NCI-H1694 treated with DMSO at 0.1 percent for 48 hours (cell line): Measurements from ENCODE around the gene SULT4A1.
"Not testable (repeated sequence)": the region's sequence is repeated elsewhere in the genome, so short reads cannot be mapped to it uniquely, and the experiment has no call there.

ENCODE experiments used
- DNase-seq: peaks from one replicate; lab custom pipeline; 2025; lab: John Stamatoyannopoulos, UW

SULT4A1 gene

DNA sequence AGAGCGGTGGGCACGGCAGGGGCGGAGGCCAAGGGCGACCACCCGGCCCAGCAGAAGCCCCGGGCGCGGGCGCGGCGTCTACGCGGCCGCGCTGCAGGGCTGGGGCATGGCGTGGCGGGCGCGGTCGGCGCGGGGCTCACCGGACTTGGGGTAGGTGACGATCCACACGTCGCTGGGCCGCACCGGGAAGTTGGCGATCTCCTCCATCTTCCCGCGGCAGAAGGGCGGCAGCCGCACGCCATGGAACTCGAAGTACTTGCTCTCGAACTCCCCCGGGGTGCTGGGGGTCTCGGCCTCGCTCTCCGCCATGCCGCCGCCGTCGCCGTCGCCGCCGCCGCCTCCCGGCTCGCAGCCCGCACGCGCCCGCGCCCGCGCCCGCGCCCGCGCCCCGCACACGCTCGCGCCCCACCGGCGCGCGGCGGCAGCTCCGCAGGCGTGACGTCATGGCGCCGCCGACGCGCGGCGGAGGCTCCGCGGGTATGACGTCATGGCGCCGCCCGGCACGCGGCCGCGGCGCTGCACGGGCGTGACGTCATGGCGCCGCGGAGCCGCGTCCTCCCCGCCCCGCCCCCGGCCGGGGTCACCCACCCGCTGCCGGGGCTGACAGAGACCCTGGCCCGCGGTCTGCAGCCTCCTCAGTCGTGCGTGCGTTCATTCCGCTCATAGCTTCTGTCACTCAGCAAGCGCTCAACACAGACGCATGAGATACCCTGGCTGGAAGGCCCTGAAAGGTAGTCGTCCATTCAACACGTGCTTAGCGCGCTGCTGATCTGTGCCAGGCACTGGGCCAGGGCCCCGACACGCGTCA lies at the start of gene SULT4A1:
TSS of gene SULT4A1 (minus strand) at position 440 of the 808 bp plus-strand sequence. CDS start at position 309, 131 bp downstream.
- peak; percentile 33 for DNase-seq

GRCh38 chr22:43911351-43911750 lies 49.0 kb upstream of the SULT4A1 start:
- no peak for DNase-seq

DNA sequence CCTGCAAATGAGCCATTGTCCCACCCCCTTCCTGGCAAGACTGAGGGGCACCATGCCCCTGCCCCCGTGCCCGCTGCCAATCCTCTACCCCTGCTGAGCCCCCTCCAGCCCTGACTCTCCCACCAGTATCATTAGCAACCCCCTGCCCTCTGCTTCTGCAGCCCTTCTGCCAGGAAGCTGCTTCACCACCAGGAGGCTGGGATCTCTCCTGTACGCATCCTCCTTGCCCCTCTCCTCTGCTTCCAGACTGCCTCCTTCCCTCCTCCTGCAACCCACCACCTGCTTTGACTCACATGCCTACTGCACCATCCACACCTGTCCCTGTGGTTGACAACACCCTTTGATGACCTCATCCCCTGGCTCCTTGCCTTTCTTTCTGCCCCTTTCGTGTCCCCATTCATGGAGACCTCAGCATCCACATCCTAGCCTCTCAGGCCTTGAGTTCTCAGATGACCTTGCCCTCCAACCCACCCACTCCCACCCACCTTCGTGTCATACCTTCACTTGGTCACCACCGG lies 47.9 kb upstream of the SULT4A1 start:
- no peak for DNase-seq

DNA sequence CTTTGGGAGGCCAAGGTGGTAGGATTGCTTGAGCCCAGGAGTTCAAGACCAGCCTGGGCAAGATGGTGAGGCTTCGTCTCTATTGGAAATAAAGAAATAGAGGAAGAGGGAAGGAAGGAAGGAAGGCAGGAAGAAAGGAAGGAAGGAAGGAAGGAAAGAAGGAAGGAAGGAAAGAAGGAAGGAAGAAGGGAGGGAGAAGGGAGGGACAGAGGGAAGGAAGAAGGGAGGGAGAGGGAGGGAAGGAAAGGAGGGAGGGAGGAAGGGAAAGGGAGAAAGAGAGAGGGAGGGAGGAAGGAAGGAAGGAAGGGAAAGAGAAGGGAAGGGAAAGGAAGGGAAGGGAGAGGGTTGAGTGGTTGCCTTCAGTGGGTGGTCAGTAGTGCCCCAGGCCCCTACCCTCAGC lies 47.4 kb upstream of the SULT4A1 start:
- DNase-seq, result no peak

DNA sequence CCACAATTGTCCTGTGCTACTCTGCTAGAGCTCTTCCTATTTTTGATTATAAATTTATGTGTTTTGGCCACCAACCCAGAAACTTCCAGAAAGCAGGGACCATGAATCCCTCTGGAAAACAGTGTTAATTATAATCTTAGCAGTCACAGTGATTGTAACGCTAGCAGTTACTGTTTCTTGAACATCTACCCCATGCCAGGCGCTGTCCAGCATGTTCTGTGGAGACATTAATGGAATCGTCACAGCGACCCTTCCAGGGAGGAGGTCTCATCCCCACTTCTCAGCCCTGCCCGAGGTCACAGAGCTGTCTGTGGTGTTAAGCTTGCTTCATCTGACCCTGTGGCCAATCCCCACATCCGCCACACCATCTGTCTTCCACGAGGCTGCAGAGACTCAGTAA lies 43.4 kb upstream of the SULT4A1 start:
- no peak for DNase-seq

DNA sequence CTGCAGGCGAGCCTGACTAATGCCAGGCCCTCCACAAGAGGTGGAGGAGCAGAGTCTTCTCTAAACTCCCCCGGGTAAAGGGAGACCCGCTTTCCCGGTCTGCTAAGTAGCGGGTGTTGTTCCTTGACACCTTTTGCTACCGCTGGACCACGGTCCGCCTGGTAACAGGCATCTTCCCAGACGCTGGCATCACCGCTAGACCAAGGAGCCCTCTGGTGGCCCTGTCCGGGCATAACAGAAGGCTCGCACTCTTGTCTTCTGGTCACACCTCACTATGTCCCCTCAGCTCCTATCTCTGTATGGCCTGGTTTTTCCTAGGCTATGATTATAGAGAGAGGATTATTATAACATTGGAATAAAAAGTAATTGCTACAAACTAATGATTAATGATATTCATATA lies 42.1 kb upstream of the SULT4A1 start:
- not testable (repeated sequence) for DNase-seq

- not testable (repeated sequence) for DNase-seq
Observed at GRCh38 chr22:43903033-43903432, 40.7 kb upstream of the SULT4A1 start.

DNA sequence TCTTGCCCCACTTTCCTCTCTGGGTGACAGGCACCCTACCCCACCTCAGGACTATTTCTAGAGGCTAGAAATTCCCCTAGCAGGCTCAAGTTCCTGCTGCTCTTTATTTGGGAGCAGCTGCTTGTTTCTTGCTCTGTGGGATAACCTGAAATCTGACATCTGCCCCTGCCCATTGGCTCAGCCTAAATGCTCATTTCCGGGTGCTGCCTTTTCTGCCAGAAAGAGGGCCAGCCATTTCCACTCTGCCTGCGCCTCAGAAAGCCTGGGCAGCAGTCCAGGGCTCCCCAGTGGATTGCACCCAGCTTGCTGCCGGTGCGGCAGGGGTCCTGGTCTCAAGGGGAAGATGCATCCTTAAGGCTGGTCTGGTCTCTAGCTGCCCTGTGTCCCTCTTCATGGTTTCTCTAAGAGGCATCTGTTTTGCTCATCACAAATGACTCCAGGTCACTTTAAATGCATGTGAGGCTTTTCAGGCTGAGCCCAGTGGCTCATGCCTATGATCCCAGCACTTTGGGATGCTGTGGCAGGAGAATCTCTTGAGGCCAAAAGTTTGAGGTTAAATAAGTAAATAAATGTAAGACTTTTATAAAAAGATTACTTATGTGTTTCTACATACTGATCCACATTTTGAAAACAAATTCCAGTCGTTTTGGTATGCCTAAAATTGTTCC lies 39.8 kb upstream of the SULT4A1 start:
- no peak for DNase-seq

- no peak for DNase-seq
Observed at GRCh38 chr22:43900206-43900605, 37.9 kb upstream of the SULT4A1 start.

DNA sequence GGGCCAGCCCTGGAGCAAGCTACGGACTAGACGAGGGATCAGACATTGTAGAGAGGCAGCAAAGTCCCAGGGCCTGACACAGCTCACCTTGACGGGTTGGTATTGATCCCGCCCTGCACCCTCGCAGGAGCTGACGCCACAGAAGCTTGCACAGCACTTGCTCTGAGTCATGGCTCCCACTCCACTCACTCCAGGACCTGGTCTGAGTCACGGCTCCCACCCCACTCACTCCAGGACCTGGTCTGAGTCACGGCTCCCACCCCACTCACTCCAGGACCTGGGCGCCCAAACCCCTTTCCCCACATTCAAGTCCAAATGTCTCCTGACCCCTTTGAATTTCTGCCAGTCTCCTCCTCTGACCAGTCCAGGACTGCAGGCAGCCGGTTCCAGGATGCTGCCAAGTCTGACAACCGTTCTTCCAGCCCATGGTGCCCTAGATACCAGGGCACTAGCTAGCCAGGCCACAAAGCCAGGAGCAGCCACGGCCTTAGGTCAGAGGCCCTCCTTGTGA lies 35.5 kb upstream of the SULT4A1 start:
- no peak for DNase-seq

- DNase-seq, result no peak
Observed at GRCh38 chr22:43895986-43896645, 33.8 kb upstream of the SULT4A1 start.

DNA sequence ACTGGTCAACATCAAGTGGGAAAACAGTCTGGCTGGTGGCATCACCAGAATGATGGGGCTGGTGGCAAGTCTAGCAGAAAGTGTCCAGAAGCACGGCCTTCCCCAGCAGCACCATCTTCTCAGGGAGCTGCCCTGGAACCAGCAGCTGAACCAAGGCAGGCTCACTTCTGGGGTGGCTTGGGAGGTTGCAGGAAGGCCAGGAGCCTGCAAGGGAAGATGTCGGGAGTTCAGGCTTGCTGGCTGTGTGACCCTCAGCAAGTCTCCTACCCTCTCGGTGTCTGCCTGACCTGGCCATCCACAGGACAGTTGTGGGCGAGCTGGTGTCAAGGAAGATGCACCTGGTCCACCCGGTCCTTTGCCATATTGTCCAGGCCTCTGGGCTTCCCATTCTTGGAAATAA lies 31.8 kb upstream of the SULT4A1 start:
- no peak for DNase-seq

DNA sequence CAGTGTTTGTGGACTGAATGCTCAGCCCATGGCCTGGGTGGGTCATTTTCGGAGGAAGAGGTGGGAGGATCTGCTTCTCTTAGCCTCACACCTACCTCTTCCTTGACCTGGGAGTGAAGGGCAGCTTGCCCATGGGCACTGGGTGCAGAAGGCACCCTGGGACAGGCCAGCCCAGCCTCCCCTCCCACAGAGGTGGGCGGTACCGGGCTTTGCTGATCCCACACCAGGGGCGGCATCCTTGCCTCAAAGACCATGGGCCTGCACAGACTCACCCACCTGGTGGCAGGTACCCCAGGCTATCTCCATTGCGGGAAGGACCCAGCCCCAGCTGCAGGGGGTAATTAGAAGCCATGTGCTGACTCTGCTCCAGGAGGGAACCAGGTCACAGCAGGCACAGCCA lies 31.0 kb upstream of the SULT4A1 start:
- no peak for DNase-seq

DNA sequence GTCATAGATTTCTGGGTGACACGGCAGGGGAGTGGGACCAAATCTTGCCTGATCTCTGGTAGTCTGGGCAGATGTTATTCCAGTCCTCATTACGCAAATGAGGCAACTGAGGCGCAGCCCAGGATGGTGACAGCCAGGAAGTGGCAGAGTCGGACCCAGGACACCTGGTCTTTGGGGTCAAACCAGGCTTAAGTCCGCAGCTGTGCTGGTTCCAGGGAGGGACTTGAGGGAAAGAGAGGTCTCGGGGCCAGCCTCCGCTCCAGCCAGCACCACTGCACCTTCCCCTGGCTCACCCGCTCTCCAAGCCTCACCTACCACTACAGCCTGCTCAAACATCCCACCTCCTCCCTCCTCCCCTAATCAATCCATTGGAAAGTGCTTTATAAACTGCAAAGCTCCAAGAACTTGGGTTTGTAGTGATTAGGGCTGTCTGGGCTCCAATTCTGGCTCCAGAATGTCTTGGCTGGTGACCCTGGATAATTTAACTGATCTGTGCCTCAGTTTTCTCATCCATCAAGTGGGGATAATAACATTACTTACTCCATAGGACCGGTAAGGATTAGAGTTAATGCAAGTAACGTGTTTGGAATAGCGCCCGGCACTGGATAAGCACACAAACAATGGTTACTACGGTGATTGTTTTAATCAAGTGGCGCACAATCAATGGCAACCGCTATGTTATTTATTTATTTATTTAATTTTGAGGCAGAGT lies 30.0 kb upstream of the SULT4A1 start:
- DNase-seq, result no peak

DNA sequence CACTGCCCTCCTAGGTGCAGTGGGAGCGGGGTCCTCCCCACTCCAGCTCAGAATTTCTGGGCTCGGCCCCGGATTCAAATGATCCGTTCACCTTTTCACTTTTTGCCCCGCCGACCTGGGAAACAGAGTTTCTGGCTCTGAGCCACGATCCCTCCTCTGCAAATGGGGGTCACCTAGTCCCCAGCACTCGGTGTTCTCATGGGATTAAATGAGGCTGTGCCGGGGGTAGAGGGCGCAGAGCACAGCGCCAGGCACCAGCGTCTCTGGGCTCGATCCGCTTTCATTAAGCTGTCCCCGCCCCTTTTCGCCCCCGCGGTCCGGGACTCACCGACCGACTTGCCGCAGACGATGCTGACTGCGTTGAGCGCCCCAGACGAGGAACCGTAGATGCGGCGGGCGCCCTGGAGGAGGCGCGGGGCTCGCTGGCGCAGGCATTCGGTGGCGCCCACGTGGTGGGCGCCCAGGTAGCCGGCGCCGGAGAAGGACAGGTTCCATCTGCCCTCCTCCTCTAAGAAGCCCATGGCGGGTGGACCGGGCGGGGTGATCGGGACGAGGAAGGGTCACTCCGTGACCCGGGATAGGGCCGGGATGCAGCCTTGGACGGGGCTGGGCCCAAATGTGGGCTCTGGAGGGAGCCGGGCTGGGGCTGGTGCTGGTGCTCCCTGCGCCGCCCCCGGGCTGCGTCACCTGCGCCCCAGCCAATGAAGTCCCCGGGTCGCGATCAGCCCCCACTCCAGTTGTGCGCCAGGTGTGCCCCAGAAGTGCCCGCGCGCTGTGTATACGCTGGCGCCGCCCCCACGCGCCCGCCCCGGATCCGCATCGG lies 29.3 kb upstream of the SULT4A1 start, which contains the start of gene PNPLA5:
TSS of gene PNPLA5 (minus strand) at position 654 of the 823 bp plus-strand sequence. CDS start at position 521, 133 bp downstream.
- no peak for DNase-seq

DNA sequence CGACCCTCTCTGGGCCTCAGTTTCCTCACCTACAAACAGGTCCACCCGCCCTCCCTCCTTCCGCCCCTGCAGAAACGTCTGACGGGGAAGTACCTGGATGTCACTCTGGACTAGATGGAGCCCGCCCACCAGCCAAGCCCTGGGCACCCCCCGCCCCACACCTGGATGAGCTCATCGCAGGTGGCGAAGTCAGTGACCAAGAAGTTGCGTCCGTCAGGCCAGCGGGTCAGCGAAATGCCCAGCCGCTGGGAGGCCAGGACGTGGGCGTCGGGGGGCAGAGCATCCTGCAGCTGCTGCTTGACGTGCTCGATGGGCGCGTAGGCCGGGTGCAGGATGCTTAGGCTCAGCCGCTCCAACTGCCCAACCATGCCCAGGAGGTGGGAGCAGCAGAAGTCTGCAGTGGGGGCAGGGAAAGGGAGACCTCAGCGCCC lies 28.6 kb upstream of the SULT4A1 start:
- DNase-seq, result no peak

DNA sequence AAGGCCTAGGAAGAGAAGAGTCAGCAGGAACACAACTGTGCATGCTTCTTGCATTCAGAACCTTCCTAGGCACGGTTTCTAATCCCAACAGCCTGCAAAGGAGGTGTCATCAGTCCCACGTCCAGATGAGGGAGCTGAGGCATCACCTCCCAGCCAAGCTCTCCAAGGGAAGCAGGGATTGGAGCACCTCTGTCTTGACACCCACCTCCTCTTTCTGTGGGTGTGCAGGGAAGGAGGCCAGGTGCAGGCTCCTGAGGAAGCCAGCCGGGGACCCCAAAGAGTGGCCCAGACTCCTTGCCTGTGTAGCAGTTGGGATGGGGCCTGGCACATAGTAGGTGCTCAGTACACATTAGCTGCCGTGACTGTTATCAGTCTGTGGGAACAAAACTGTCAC lies 27.5 kb upstream of the SULT4A1 start:
- no peak for DNase-seq

- DNase-seq, result no peak
Observed at GRCh38 chr22:43889201-43889859, 27.0 kb upstream of the SULT4A1 start.

DNA sequence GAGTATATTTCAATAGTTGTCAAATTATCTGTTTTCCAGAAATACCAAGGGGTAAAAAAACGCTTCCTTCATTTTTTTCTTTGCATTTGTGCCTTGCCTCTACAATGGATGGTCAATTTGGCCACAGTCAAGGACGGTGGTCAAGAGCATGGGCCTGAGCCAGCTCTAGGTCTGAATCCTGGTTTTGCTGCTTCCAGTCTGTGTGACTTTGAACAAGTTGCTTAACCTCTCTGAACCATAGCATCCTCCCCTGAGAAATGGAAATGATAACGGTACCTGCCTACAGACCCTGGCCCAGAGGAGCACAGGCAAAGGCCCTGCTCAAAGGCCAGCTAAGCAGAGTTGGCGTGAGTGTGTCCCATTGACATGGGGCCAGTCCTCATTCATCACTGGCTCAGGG lies 26.4 kb upstream of the SULT4A1 start:
- no peak for DNase-seq

GRCh38 chr22:43887391-43887790 lies 25.1 kb upstream of the SULT4A1 start:
- DNase-seq, result no peak
